ENCODE results near the gene CHP1.

DNA sequence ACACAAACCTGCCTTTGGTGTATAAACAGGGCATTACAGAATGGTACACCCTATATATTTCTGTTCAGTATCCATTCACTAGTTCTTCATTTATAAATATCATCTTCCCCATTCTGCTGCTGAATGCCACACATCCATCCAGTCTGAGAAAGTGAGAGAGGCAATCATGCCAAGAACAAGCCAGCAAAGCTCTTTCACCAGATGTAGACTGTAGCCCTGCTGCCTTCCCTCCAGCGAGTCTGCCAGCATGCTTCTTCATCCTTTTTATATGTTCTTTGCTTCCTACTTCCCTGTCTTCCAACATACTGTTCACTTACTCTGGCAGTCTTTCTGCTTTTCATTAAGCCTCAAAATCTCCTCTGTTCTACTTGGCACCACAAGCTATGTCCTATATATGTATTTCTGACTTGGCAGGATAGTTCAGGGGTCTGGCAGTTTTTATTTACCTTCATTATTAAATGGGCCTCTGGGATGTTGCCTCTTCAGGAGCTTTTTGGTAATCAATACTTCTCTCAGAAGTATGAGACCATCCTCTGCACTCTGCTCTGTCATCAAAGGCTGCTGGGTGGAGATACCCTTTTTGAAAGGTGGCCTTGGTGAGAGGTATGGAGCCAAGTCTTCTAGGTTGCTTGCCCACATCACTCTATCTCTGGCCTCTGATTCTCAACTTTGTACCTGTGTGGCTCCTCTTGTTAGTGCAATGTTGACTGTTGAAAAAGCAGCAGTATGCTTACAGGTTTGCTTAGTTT, 48.6 kb downstream of the CHP1 start:
- TF ChIP-seq POLR2A (IDR thresholded peaks at IDR 0.05) (no peak), CTCF (IDR thresholded peaks at IDR 0.05) (no peak)

Data from body of pancreas (tissue), 4 donors.